Measurements from ENCODE around the gene TCF4. TPM values are rescaled to one million over a fixed set of nuclear protein-coding genes. Genes with fewer than 3 reads are reported as not detected.

Gene TCF4
- total and polyA plus RNA-seq, 7 donors = 8.6 to 68.9 (median 36.8) TPM

- intact Hi-C loops (cut with DNase I) = no loop called here
- H3K4me3 ChIP-seq = no peak overlapping the region
- TF ChIP-seq CTCF (IDR thresholded peaks at IDR 0.05) = no peak
- H3K36me3 ChIP-seq (ENCODE audit: insufficient read depth in 1 of 2, low read depth in 1 of 2) = no peaks in the 10 kb centered on the region
- DNase-seq (no peak), ATAC-seq (no peak)
- H3K9me3 ChIP-seq = no peaks in the 10 kb centered on the region
- H3K27me3 ChIP-seq (ENCODE audit: insufficient read depth in 3 of 3, low read length in 2 of 3) = peaks cover 0 to 2% (median 0%) of the 10 kb centered on the region in 3 donors
- H3K27ac ChIP-seq = no peak overlapping the region
- H3K4me1 ChIP-seq = no peaks in the 10 kb centered on the region
Measured at GRCh38 chr18:55186588-55186987, 401.4 kb downstream of the TCF4 start.

GRCh38 chr18:55185391-55185790 lies 402.6 kb downstream of the TCF4 start:
- ATAC-seq = no peak
- WGBS, 3 donors = 93 to 95% (median 94%) methylated on average over 1 of the region's 1 CpG
- TF ChIP-seq CTCF (IDR thresholded peaks at IDR 0.05) = no peak

DNA sequence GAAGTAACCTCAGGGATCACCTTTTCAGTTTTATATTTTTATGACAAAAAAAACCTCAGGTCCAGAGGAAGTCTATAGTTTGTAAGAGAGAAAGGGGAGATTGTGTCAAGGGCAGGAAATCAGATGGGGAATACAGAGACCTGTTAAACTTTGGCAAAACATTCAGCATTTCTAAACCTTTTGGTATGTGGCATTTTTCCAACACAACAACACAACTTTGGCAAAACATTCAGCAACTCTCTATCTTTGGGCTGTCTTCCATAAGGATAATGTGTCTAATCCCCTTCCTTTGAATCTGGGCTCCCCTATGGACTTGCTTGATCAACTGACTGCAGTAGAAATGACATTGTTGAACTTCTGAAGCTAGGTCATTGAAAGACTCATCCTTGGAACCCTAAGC lies 408.2 kb downstream of the TCF4 start:
- Histone ChIP-seq H3K27ac (no peak overlapping the region), H3K4me3 (no peak overlapping the region), H3K27me3 (ENCODE audit: insufficient read depth in 3 of 3, low read length in 2 of 3) (no peaks in the 10 kb centered on the region), H3K36me3 (ENCODE audit: insufficient read depth in 1 of 2, low read depth in 1 of 2) (no peaks in the 10 kb centered on the region), H3K9me3 (peaks cover 7% of the 10 kb centered on the region), H3K4me1 (no peaks in the 10 kb centered on the region)
- intact Hi-C loops (cut with DNase I) = no loop called here
- no peak for ATAC-seq
- DNase-seq = no peak
- TF ChIP-seq CTCF (IDR thresholded peaks at IDR 0.05) = no peak

More at GRCh38 chr18:55185391-55185790, 402.6 kb downstream of the TCF4 start:
- H3K36me3 ChIP-seq (ENCODE audit: insufficient read depth in 1 of 2, low read depth in 1 of 2) = no peaks in the 10 kb centered on the region
- no peak overlapping the region for H3K27ac ChIP-seq
- no peak overlapping the region for H3K4me3 ChIP-seq
- H3K4me1 ChIP-seq = no peaks in the 10 kb centered on the region
- no peak for DNase-seq
- intact Hi-C loops (cut with DNase I) = no loop called here
- H3K9me3 ChIP-seq = no peaks in the 10 kb centered on the region
- H3K27me3 ChIP-seq (ENCODE audit: insufficient read depth in 3 of 3, low read length in 2 of 3) = peaks cover 0 to 2% (median 0%) of the 10 kb centered on the region in 3 donors

GRCh38 chr18:55179425-55179824 lies 408.6 kb downstream of the TCF4 start:
- 56 to 64% (median 61%) methylated on average over 5 of the region's 5 CpGs for WGBS, 3 donors
- TF ChIP-seq CTCF (IDR thresholded peaks at IDR 0.05) = no peak

DNA sequence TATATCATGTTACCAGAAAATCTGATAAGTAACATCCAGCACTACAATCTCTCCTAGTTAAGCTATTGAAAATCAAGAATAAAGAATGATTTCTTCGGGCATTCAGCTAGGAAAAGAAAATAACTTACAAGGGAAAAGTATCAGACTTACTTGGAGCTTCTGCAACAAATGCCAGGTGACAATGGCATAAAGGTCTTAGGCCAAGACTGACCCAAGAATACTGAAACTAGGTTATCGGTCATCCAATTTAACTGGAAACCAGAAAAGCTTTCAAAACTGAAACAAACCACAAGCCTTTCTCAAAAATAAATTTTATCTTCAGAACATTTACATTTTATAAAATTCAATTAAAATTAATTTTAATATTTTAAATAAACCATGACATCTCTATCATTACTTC lies 414.7 kb downstream of the TCF4 start:
- Histone ChIP-seq H3K27me3 (ENCODE audit: insufficient read depth in 3 of 3, low read length in 2 of 3) (no peaks in the 10 kb centered on the region), H3K36me3 (ENCODE audit: insufficient read depth in 1 of 2, low read depth in 1 of 2) (no peaks in the 10 kb centered on the region), H3K9me3 (peaks cover 21% of the 10 kb centered on the region), H3K27ac (no peak overlapping the region), H3K4me3 (no peak overlapping the region), H3K4me1 (no peaks in the 10 kb centered on the region)
- no peak for TF ChIP-seq CTCF (IDR thresholded peaks at IDR 0.05)
- intact Hi-C loops (cut with DNase I) = no loop called here
- DNase-seq (no peak), ATAC-seq (no peak)
- WGBS, 3 donors = 93 to 95% (median 93%) methylated on average over 2 of the region's 2 CpGs

More at GRCh38 chr18:55179425-55179824, 408.6 kb downstream of the TCF4 start:
- DNase-seq = no peak
- intact Hi-C loops (cut with DNase I) = no loop called here
- no peak overlapping the region for H3K27ac ChIP-seq
- no peak overlapping the region for H3K4me3 ChIP-seq
- H3K4me1 ChIP-seq = no peaks in the 10 kb centered on the region
- no peak for ATAC-seq
- H3K27me3 ChIP-seq (ENCODE audit: insufficient read depth in 3 of 3, low read length in 2 of 3) = no peaks in the 10 kb centered on the region
- H3K36me3 ChIP-seq (ENCODE audit: insufficient read depth in 1 of 2, low read depth in 1 of 2) = no peaks in the 10 kb centered on the region
- peaks cover 11% of the 10 kb centered on the region for H3K9me3 ChIP-seq

All from psoas muscle (tissue), 8 donors.